DMS153 (cell line): ENCODE results near the gene TMEM37.
"Not testable (repeated sequence)": the region's sequence is repeated elsewhere in the genome, so short reads cannot be mapped to it uniquely, and the experiment has no call there.

Experiments used
- DNase-seq: peaks from one replicate; lab custom pipeline; 2025; lab: John Stamatoyannopoulos, UW

Gene TMEM37

GRCh38 chr2:119431155-119431975 lies at the start of gene TMEM37:
TSS of gene TMEM37 (plus strand) at chr2:119431854. CDS start at chr2:119431904, 50 bp downstream.
- DNase-seq, result peak; percentile 66

GRCh38 chr2:119383410-119384140 lies 48.1 kb upstream of the TMEM37 start:
- DNase-seq, result peak; percentile 51

- no peak for DNase-seq
Observed at GRCh38 chr2:119384971-119385370, 46.7 kb upstream of the TMEM37 start.

- DNase-seq, result no peak
Observed at GRCh38 chr2:119385466-119385865, 46.2 kb upstream of the TMEM37 start.

GRCh38 chr2:119387381-119388129 lies 44.1 kb upstream of the TMEM37 start:
- DNase-seq, result no peak

GRCh38 chr2:119389615-119390306 lies 41.9 kb upstream of the TMEM37 start:
- no peak for DNase-seq

GRCh38 chr2:119393971-119394748 lies 37.5 kb upstream of the TMEM37 start:
- DNase-seq, result no peak

- no peak for DNase-seq
Observed at GRCh38 chr2:119397196-119397595, 34.5 kb upstream of the TMEM37 start.

- no peak for DNase-seq
Observed at GRCh38 chr2:119402106-119402505, 29.5 kb upstream of the TMEM37 start.

GRCh38 chr2:119402645-119403560 lies 28.8 kb upstream of the TMEM37 start:
- DNase-seq, result no peak

GRCh38 chr2:119403618-119404017 lies 28.0 kb upstream of the TMEM37 start:
- not testable (repeated sequence) for DNase-seq

GRCh38 chr2:119405151-119405550 lies 26.5 kb upstream of the TMEM37 start:
- no peak for DNase-seq

GRCh38 chr2:119407430-119408220 lies 24.0 kb upstream of the TMEM37 start:
- peak; percentile 16 for DNase-seq

- DNase-seq, result peak; percentile 67
Observed at GRCh38 chr2:119408221-119408619, 23.4 kb upstream of the TMEM37 start.

- DNase-seq, result peak; percentile 15
Observed at GRCh38 chr2:119409506-119409905, 22.1 kb upstream of the TMEM37 start.

GRCh38 chr2:119414894-119415293 lies 16.8 kb upstream of the TMEM37 start:
- DNase-seq, result no peak

GRCh38 chr2:119415630-119416029 lies 16.0 kb upstream of the TMEM37 start:
- DNase-seq, result no peak

GRCh38 chr2:119416299-119416923 lies 15.2 kb upstream of the TMEM37 start:
- DNase-seq, result no peak

- no peak for DNase-seq
Observed at GRCh38 chr2:119417908-119418307, 13.7 kb upstream of the TMEM37 start.
